D721Med (cell line): ENCODE data around the gene TNS1.

ENCODE experiments used
- DNase-seq: peaks from one replicate; pipeline ENCODE4 v3.0.0; 2011; ENCODE audit warnings: low spot score; ENCODE audit not compliant: insufficient read length
- FAIRE-seq: peaks from 2 replicates; lab custom pipeline; 2011; peaks lifted over from hg19 to GRCh38; lab: Jason Lieb, UNC
- CTCF ChIP-seq: IDR thresholded peaks from 2 replicates; pipeline ENCODE4 v1.5.1; 2012; ENCODE audit warnings: mild to moderate bottlenecking, control low read depth; ENCODE audit not compliant: insufficient read depth; ENCODE audit errors: missing control alignments

Gene TNS1

GRCh38 chr2:217851191-217852020, 151.4 kb downstream of the TNS1 start:
- no peak for DNase-seq
- no peak for FAIRE-seq
- no peak for TF ChIP-seq CTCF

GRCh38 chr2:217849154-217849975, 153.4 kb downstream of the TNS1 start:
- no peak for FAIRE-seq
- no peak for TF ChIP-seq CTCF
- DNase-seq: no peak

GRCh38 chr2:217848351-217848957, 154.3 kb downstream of the TNS1 start:
- FAIRE-seq (no peak), DNase-seq (no peak)
- no peak for TF ChIP-seq CTCF

- no peak for FAIRE-seq
- no peak for TF ChIP-seq CTCF
These were observed 155.0 kb downstream of the TNS1 start for GRCh38 chr2:217847552-217848350.

GRCh38 chr2:217847115-217847514, 155.7 kb downstream of the TNS1 start:
- DNase-seq: no peak
- TF ChIP-seq CTCF: no peak
- FAIRE-seq: no peak

More at GRCh38 chr2:217847552-217848350, 155.0 kb downstream of the TNS1 start:
- DNase-seq: no peak

GRCh38 chr2:217846321-217846743, 156.5 kb downstream of the TNS1 start:
- no peak for DNase-seq
- no peak for TF ChIP-seq CTCF
- no peak for FAIRE-seq
